NCI-H1092 (cell line): ENCODE results near the gene DNM3.

Experiments used
- DNase-seq: peaks from one replicate; lab custom pipeline; 2025; lab: John Stamatoyannopoulos, UW

The DNM3 gene

GRCh38 chr1:171871848-171872247, 30.6 kb downstream of the DNM3 start:
- no peak for DNase-seq

GRCh38 chr1:171872430-171872829, 31.1 kb downstream of the DNM3 start:
- DNase-seq = no peak

GRCh38 chr1:171873664-171874063, 32.4 kb downstream of the DNM3 start:
- DNase-seq = no peak

- DNase-seq = no peak
Observed at GRCh38 chr1:171877701-171878100, 36.4 kb downstream of the DNM3 start.

GRCh38 chr1:171879556-171879955, 38.3 kb downstream of the DNM3 start:
- DNase-seq = no peak

- no peak for DNase-seq
Observed at GRCh38 chr1:171881442-171881841, 40.1 kb downstream of the DNM3 start.

- no peak for DNase-seq
Observed at GRCh38 chr1:171883849-171884248, 42.6 kb downstream of the DNM3 start.

GRCh38 chr1:171884475-171884874, 43.2 kb downstream of the DNM3 start:
- no peak for DNase-seq

GRCh38 chr1:171890131-171890530, 48.8 kb downstream of the DNM3 start:
- no peak for DNase-seq

GRCh38 chr1:171896936-171897703, 55.8 kb downstream of the DNM3 start:
- DNase-seq = no peak

- peak; percentile 33 for DNase-seq
Observed at GRCh38 chr1:171898941-171899340, 57.6 kb downstream of the DNM3 start.

GRCh38 chr1:171899838-171900237, 58.5 kb downstream of the DNM3 start:
- DNase-seq = no peak

- no peak for DNase-seq
Observed at GRCh38 chr1:171901245-171901644, 59.9 kb downstream of the DNM3 start.

- DNase-seq = no peak
Observed at GRCh38 chr1:171902527-171902926, 61.2 kb downstream of the DNM3 start.

GRCh38 chr1:171904778-171905450, 63.6 kb downstream of the DNM3 start:
- no peak for DNase-seq

GRCh38 chr1:171909711-171910110, 68.4 kb downstream of the DNM3 start:
- no peak for DNase-seq

GRCh38 chr1:171910786-171911185, 69.5 kb downstream of the DNM3 start:
- DNase-seq = no peak

GRCh38 chr1:171911506-171911905, 70.2 kb downstream of the DNM3 start:
- DNase-seq = no peak

- DNase-seq = no peak
Observed at GRCh38 chr1:171912509-171913175, 71.3 kb downstream of the DNM3 start.

- DNase-seq = no peak
Observed at GRCh38 chr1:171913385-171913784, 72.1 kb downstream of the DNM3 start.

- DNase-seq = no peak
Observed at GRCh38 chr1:171916315-171916771, 75.0 kb downstream of the DNM3 start.

- DNase-seq = no peak
Observed at GRCh38 chr1:171917331-171917730, 76.0 kb downstream of the DNM3 start.
